Upper lobe of right lung (tissue), 1 donor: ENCODE data around the gene LRRC27. TPM values are rescaled to one million over a fixed set of nuclear protein-coding genes. Genes with fewer than 3 reads are reported as not detected.

Source experiments
- ATAC-seq: fragments of 200-7000 bp; cut with Tn5 transposase; one replicate; pipeline ENCODE4 v1.9.1; 2020; ENCODE audit warnings: mild to moderate bottlenecking, moderate library complexity
- DNase-seq: peaks from one replicate; pipeline ENCODE4 v3.0.0-alpha.2; 2020
- H3K27ac ChIP-seq: fragments of 200-600 bp; one replicate; pipeline ENCODE4 v1.8.0; 2022
- H3K27me3 ChIP-seq: fragments of 200-600 bp; one replicate; pipeline ENCODE4 v1.8.0; 2022; ENCODE audit warnings: mild to moderate bottlenecking
- H3K36me3 ChIP-seq: fragments of 200-600 bp; one replicate; pipeline ENCODE4 v1.8.0; 2022
- H3K4me1 ChIP-seq: fragments of 200-600 bp; one replicate; pipeline ENCODE4 v1.8.0; 2022
- H3K4me3 ChIP-seq: fragments of 200-600 bp; one replicate; pipeline ENCODE4 v1.8.0; 2022; ENCODE audit warnings: mild to moderate bottlenecking
- H3K9me3 ChIP-seq: fragments of 200-600 bp; one replicate; pipeline ENCODE4 v1.8.0; 2022
- CTCF ChIP-seq: fragments of 200-600 bp; IDR thresholded peaks from one replicate; pipeline ENCODE4 v1.8.0; 2022; ENCODE audit warnings: antibody characterized with exemption
- intact Hi-C: fragments of 100-400 bp; cut with DNase I; formaldehyde crosslinking; loops from one replicate; pipeline ENCODE4 v1.11.0; 2022
- total RNA-seq: library from RNA; stranded (reverse); fragmentation: NEBNext Ultra II Directional; extraction: Animal tissue kit (Norgen Biotek cat#: 25700); gene quantifications from one replicate; pipeline ENCODE4 v1.2.1, GENCODE V29; 2021
- donor health status: DM: no; HTN: yes; CAD: no; lungs with severe emphysema.

The LRRC27 gene
- total RNA-seq, 1 donor from 2014 or later: 6.3 TPM

DNA sequence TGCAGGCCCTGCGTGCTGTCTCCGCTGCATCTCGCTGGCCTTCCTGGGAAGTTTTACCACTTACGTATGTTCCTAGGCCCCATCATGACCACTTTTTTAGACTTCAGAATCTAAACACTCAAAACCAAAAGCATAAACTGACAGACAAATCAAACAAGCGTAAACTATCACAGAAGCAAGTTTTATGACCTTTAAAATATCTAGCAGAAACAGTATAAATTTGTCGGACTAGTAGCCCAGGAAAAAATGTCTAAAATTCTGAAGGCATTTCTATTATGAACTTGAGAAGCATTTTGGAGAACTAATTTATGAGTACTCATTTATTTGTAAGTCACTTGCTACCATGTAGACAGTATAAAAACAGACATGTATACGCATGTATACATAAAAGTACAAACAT is 10.6 kb downstream of the LRRC27 start:
- Histone ChIP-seq H3K4me1 (no peaks in the 10 kb centered on the region), H3K27ac (no peak overlapping the region), H3K9me3 (no peaks in the 10 kb centered on the region), H3K4me3 (no peak overlapping the region), H3K27me3 (no peaks in the 10 kb centered on the region), H3K36me3 (peaks cover 8% of the 10 kb centered on the region)
- DNase-seq: no peak
- ATAC-seq: no peak
- TF ChIP-seq CTCF: no peak
- intact Hi-C loops: no loop called here

- Histone ChIP-seq H3K27me3 (no peaks in the 10 kb centered on the region), H3K4me3 (no peak overlapping the region), H3K36me3 (peaks cover 8% of the 10 kb centered on the region), H3K27ac (no peak overlapping the region), H3K4me1 (no peaks in the 10 kb centered on the region), H3K9me3 (no peaks in the 10 kb centered on the region)
- intact Hi-C loops: no loop called here
- ATAC-seq (no peak), DNase-seq (no peak)
- no peak for TF ChIP-seq CTCF
Observed at GRCh38 chr10:132344386-132344785, 12.4 kb downstream of the LRRC27 start.

DNA sequence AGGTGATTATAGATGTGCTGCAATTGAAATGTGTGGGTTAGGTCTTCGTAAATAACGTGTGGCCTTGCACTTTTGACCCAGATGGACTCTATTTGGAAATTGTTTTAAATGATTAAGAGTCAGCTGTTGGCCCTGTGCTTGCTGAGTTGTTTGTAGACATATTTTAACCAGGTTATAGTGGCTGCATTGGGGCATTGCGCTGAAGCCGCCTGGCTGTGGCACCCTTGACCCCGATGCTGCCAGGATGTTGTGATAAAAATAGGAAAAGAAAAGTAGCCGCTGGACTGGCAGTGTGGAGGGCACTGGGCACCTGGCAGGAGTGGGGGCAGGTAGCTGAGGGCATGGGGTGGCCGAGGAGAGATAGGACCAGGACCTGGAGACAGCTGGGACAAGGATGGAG is 13.4 kb downstream of the LRRC27 start:
- intact Hi-C loops: no loop called here
- no peaks in the 10 kb centered on the region for H3K4me1 ChIP-seq
- H3K27ac ChIP-seq: no peak overlapping the region
- ATAC-seq (no peak), DNase-seq (peak; percentile 45)
- TF ChIP-seq CTCF: no peak
- H3K27me3 ChIP-seq: no peaks in the 10 kb centered on the region
- H3K9me3 ChIP-seq: no peaks in the 10 kb centered on the region
- H3K4me3 ChIP-seq: no peak overlapping the region
- peaks cover 11% of the 10 kb centered on the region for H3K36me3 ChIP-seq

DNA sequence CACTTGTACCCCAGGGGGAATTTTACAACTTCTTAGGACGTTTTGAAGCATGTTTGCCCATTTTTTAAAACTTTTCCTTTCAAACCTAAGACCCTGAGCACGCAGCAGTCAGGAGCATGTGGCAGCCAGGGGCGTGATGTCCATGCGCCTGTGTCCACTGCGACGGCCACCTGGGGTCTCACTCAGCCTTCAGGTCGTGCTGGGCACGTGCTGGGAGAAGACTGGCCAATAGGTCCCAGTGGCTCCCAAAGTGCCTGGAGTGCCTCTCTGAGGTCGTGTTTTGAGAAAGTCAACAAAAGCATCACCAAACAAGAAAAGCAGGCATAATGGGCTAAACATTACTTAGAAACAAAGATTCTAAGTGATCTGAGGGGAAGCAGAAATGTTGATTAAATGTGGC is 14.8 kb downstream of the LRRC27 start:
- Histone ChIP-seq H3K27me3 (no peaks in the 10 kb centered on the region), H3K9me3 (no peaks in the 10 kb centered on the region), H3K27ac (no peak overlapping the region), H3K4me3 (no peak overlapping the region), H3K4me1 (no peaks in the 10 kb centered on the region), H3K36me3 (peaks cover 11% of the 10 kb centered on the region)
- intact Hi-C loops: no loop called here
- DNase-seq (peak; percentile 45), ATAC-seq (no peak)
- TF ChIP-seq CTCF: no peak

DNA sequence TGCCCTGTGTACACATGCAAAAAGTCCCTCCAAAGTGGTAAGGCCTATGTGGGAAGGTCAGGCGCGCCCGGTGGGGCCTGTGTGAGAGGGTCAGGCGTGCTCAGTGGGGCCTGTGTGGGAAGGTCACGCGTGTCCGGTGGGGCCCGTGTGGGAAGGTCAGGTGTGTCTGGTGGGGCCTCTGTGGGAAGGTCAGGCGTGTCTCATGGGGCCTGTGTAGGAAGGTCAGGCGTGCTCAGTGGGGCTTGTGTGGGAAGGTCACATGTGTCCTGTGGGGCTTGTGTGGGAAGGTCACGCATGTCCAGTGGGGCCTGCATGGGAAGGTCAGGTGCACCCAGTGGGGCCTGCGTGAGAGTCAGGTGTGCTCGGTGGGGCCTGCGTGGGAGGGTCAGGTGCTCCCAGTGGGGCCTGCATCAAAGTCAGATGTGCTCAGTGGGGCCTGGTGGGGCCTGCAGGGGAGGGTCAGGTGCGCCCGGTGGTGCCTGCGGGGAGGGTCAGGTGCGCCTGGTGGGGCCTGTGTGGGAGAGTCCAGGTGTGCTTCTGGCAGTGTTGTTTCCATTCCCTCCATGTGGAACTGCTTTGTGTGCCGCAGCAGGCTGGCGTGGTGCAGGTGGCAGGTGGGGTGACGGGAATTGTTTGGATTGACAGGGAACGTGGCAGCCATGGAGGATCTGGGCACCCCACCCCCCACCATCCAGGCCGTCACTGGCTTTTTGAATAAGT is 15.4 kb downstream of the LRRC27 start:
- Histone ChIP-seq H3K4me3 (no peak overlapping the region), H3K27me3 (no peaks in the 10 kb centered on the region), H3K9me3 (no peaks in the 10 kb centered on the region), H3K36me3 (peaks cover 11% of the 10 kb centered on the region), H3K4me1 (no peaks in the 10 kb centered on the region), H3K27ac (no peak overlapping the region)
- no peak for TF ChIP-seq CTCF
- ATAC-seq (peak; percentile 7), DNase-seq (peak; percentile 50)
- intact Hi-C loops: no loop called here

GRCh38 chr10:132347931-132348267 is 15.9 kb downstream of the LRRC27 start:
- ATAC-seq: no peak
- no peaks in the 10 kb centered on the region for H3K4me1 ChIP-seq
- H3K9me3 ChIP-seq: no peaks in the 10 kb centered on the region
- peaks cover 11% of the 10 kb centered on the region for H3K36me3 ChIP-seq
- DNase-seq: no peak
- no peak for TF ChIP-seq CTCF
- no peak overlapping the region for H3K4me3 ChIP-seq
- no peaks in the 10 kb centered on the region for H3K27me3 ChIP-seq
- intact Hi-C loops: no loop called here
- H3K27ac ChIP-seq: no peak overlapping the region
